Endothelial cell of umbilical vein (primary cell): ENCODE data around the gene USP47. TPM values are rescaled to one million over a fixed set of nuclear protein-coding genes. Genes with fewer than 3 reads are reported as not detected.

Source experiments
- BruUV-seq: library from RNA; stranded (reverse); fragments of 400-500 nt; replicated peaks from 2 replicates; lab custom pipeline; 2021; lab: Mats Ljungman, UMichigan
- CTCF ChIA-PET: fragments of 300-600, 350-600 bp; sonication (Branson Sonifier 250); formaldehyde crosslinking; loops from one replicate; lab custom pipeline; 2021; ENCODE audit warnings: antibody characterized with exemption, inconsistent platforms; lab: Charles Lee
- POLR2A ChIA-PET: fragments of 300-600, 350-600 bp; sonication (Branson Sonifier 250); formaldehyde crosslinking; loops from one replicate; lab custom pipeline; 2021; ENCODE audit warnings: antibody characterized with exemption, inconsistent platforms; lab: Charles Lee
- DNase-seq: peaks from one replicate; pipeline ENCODE4 v3.0.0-alpha.2; 2011; ENCODE audit warnings: low read depth, low spot score
- FAIRE-seq: peaks from 2 replicates; lab custom pipeline; 2011; peaks lifted over from hg19 to GRCh38; lab: Jason Lieb, UNC
- H2AFZ ChIP-seq: 2 replicates; pipeline ENCODE4 v1.6.0; 2012; ENCODE audit warnings: low read depth, low read length, control low read depth, inconsistent platforms
- H3K27ac ChIP-seq: 2 replicates; pipeline ENCODE4 v1.5.1; 2011; ENCODE audit warnings: low read depth, mild to moderate bottlenecking, control low read depth, low read length, moderate library complexity; ENCODE audit not compliant: insufficient read depth
- H3K27me3 ChIP-seq, 2 experiments: 2 replicates each; pipeline versions ENCODE4 v1.6.0 to v1.6.1; 2011; ENCODE audit warnings: low read length in 2 of 2, mixed read lengths in 1 of 2; ENCODE audit not compliant: control insufficient read depth in 2 of 2, insufficient read depth in 2 of 2
- H3K36me3 ChIP-seq, 2 experiments: 2 replicates in 1 of 2; 3 replicates in 1 of 2; pipeline ENCODE4 v1.5.1; 2011; ENCODE audit warnings: low read length in 2 of 2, mild to moderate bottlenecking in 1 of 2, moderate library complexity in 1 of 2; ENCODE audit not compliant: control insufficient read depth in 2 of 2, insufficient read depth in 2 of 2; ENCODE audit errors: extremely low read depth in 1 of 2
- H3K4me1 ChIP-seq: 3 replicates; pipeline ENCODE4 v1.5.1; 2011; ENCODE audit warnings: mild to moderate bottlenecking, low read length; ENCODE audit not compliant: control insufficient read depth, insufficient read depth; ENCODE audit errors: extremely low read depth
- H3K4me2 ChIP-seq: 2 replicates; pipeline ENCODE4 v1.6.1; 2011; ENCODE audit warnings: low read length, control low read depth, mixed read lengths; ENCODE audit not compliant: insufficient read depth
- H3K4me3 ChIP-seq, 3 experiments: fragments of 200-600 bp in 1 of 3; sonication (generic), shearing (Covaris generic) in 1 of 3; replicated peaks in 1 of 3; 2 replicates each; pipeline ENCODE4 v1.5.1; 2011 to 2016; ENCODE audit warnings: control low read depth in 3 of 3, low read length in 3 of 3, mild to moderate bottlenecking in 2 of 3, inconsistent platforms in 1 of 3, low read depth in 1 of 3, moderate library complexity in 1 of 3; ENCODE audit not compliant: insufficient read depth in 1 of 3
- H3K79me2 ChIP-seq: 2 replicates; pipeline ENCODE4 v1.6.0; 2012; ENCODE audit warnings: low read length, inconsistent platforms; ENCODE audit not compliant: control insufficient read depth, insufficient read depth
- H3K9ac ChIP-seq: replicated peaks from 2 replicates; pipeline ENCODE3; 2011; ENCODE audit warnings: low read length, control low read depth; ENCODE audit not compliant: insufficient read depth; ENCODE audit errors: extremely low read depth
- H3K9me1 ChIP-seq: replicated peaks from 3 replicates; pipeline ENCODE4 v1.6.0; 2011; ENCODE audit warnings: mild to moderate bottlenecking, low read length; ENCODE audit not compliant: control insufficient read depth, insufficient read depth; ENCODE audit errors: extremely low read depth
- H3K9me3 ChIP-seq: replicated peaks from 2 replicates; pipeline ENCODE4 v1.5.1; 2012; ENCODE audit warnings: low read length, inconsistent platforms; ENCODE audit not compliant: control insufficient read depth, insufficient read depth
- H4K20me1 ChIP-seq: replicated peaks from 2 replicates; pipeline ENCODE3; 2011; ENCODE audit warnings: mild to moderate bottlenecking, low read length; ENCODE audit not compliant: control insufficient read depth, insufficient read depth; ENCODE audit errors: extremely low read depth
- EZH2 ChIP-seq: IDR thresholded peaks from 2 replicates; pipeline ENCODE4 v1.6.1; 2012; ENCODE audit warnings: borderline replicate concordance, low read depth, mild to moderate bottlenecking, moderate library complexity, low read length, inconsistent platforms; ENCODE audit not compliant: severe bottlenecking
- FOS ChIP-seq: IDR thresholded peaks from 2 replicates; pipeline ENCODE4 v1.6.1; 2011; ENCODE audit warnings: mild to moderate bottlenecking, low read length, moderate library complexity, borderline replicate concordance; ENCODE audit not compliant: insufficient read depth
- GATA2 ChIP-seq: IDR thresholded peaks from 2 replicates; pipeline ENCODE4 v1.7.0; 2011; ENCODE audit warnings: low read depth, mild to moderate bottlenecking, moderate library complexity, mixed read lengths, low read length; ENCODE audit not compliant: insufficient read length, insufficient read depth
- JUN ChIP-seq: IDR thresholded peaks from 2 replicates; pipeline ENCODE4 v1.6.1; 2011; ENCODE audit warnings: borderline replicate concordance, low read depth; ENCODE audit not compliant: insufficient read length, insufficient read depth
- MYC ChIP-seq: IDR thresholded peaks from one replicate; pipeline ENCODE4 v1.6.1; 2011; ENCODE audit warnings: mild to moderate bottlenecking, low read depth, low read length
- POLR2A ChIP-seq: IDR thresholded peaks from 2 replicates; pipeline ENCODE4 v1.6.1; 2012; ENCODE audit warnings: low read depth, mild to moderate bottlenecking, control low read depth, low read length
- POLR2AphosphoS5 ChIP-seq: IDR thresholded peaks from 2 replicates; pipeline ENCODE4 v1.6.1; 2012; ENCODE audit warnings: low read depth, mild to moderate bottlenecking, control low read depth, low read length, moderate library complexity; ENCODE audit not compliant: insufficient read depth
- dilution Hi-C: fragments of 300-500 bp; cut with MboI; formaldehyde crosslinking; loops from one replicate; pipeline ENCODE4 v1.15.0; 2019; ENCODE audit warnings: low sequenced_read_pairs; ENCODE audit not compliant: extremely low pct_ligation_motif_present
- intact Hi-C: fragments of 100-400 bp; cut with micrococcal nuclease; formaldehyde crosslinking; loops from one replicate; pipeline ENCODE4 v1.10.0; 2022
- polyA plus RNA-seq, 4 experiments: library from polyadenylated mRNA; depleted of rRNA in 3 of 4; stranded (reverse) in 3 of 4; unstranded in 1 of 4; fragments of >200 nt; gene quantifications; 2 replicates each; pipeline versions ENCODE4 v1.2.1 to v1.2.3, GENCODE V29; 2011 to 2012; ENCODE audit warnings: missing spikeins in 1 of 4
- total RNA-seq: library from RNA; stranded (reverse); gene quantifications from 2 replicates; pipeline ENCODE4 v1.2.3, GENCODE V29; 2021
- TF ChIP-seq, protein P1 (sequence below): IDR thresholded peaks from 2 replicates; pipeline ENCODE4 v1.6.1; 2011; ENCODE audit not compliant: insufficient read depth, insufficient read length
- TF ChIP-seq, protein P2 (sequence below), 2 donors: IDR thresholded peaks; 1 replicate in 1 of 2; 2 replicates in 1 of 2; pipeline ENCODE4 v1.5.1; 2011; ENCODE audit warnings: low read length in 2 of 2, mild to moderate bottlenecking in 2 of 2, moderate library complexity in 2 of 2, control low read depth in 1 of 2, inconsistent platforms in 1 of 2, low read depth in 1 of 2; ENCODE audit not compliant: insufficient read depth in 1 of 2; ENCODE audit errors: extremely low read depth in 1 of 2

USP47 gene
- total and polyA plus RNA-seq, 2 donors (not counting 3 experiments of a cell fraction or from before 2014, with no cell fraction given): 7.8 to 38.0 TPM

DNA sequence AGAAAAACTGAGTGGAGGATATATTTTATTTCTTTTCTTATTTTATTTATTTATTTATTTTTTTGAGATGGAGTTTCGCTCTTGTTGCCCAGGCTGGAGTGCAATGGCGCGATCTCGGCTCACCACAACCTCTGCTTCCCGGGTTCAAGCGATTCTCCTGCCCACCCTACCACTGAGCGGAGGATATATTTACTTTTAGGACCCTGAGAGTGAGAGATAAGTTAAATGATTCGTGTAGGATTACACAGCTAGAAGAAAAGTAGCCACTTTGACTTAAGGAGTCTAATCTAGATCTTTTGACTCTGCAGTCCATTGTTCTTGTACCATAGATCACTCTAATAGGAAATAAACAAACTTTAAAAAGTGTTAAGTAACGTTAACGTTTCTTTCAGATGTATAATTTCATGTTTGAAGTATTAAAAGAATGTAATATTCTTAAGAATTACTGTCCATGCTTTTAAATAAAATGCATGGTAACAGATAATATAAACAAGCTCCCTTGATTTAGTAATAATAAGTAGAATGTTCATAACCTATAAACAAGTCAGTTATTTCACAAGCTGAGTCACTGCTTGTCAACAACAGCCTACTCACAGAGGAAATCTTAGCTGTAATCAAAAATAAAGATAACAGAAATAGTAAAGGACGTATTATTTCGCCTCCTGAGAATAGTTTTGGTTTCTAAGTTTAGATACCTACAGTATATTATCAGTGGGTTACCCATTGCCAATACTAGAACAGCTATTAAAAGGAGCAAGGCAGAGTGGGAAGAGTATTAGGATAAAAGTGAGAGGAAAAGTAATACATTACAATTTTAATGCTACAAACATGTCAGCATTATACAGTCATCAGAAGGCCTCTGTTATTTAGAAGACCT, 18.6 kb downstream of the USP47 start:
- no peaks in the 10 kb centered on the region for H3K27me3 ChIP-seq
- H4K20me1 ChIP-seq: peaks cover 12% of the 10 kb centered on the region
- no peaks in the 10 kb centered on the region for H3K9me3 ChIP-seq
- BruUV-seq: no TSS peak
- peak overlapping the region; percentile 24 for H3K9ac ChIP-seq
- no peak overlapping the region for H2AFZ ChIP-seq
- peak overlapping the region; percentile 44 for H3K27ac ChIP-seq
- ChIA-PET POLR2A (no interaction called here), CTCF (interaction anchor here (0.9 to 3.0 kb wide), 10 partner anchors 11 to 184 kb away, joined by 3 to 14 read pairs (median 6); partner anchors contain the start of gene USP47)
- H3K4me2 ChIP-seq: peak overlapping the region; percentile 86
- H3K9me1 ChIP-seq: no peaks in the 10 kb centered on the region
- DNase-seq (peak; percentile 77), FAIRE-seq (peak; percentile 44)
- peaks cover 87% of the 10 kb centered on the region for H3K79me2 ChIP-seq
- H3K4me1 ChIP-seq: peaks cover 16% of the 10 kb centered on the region
- intact Hi-C loops (loop anchor here (2.0 kb wide), 1 partner anchor 18 kb away; no protein-coding TSS in a partner anchor), dilution Hi-C loops (no loop called here)
- H3K4me3 ChIP-seq: peak overlapping the region in 1 of 3 experiments; percentile 12
- TF ChIP-seq EZH2: no peak
- TF ChIP-seq FOS: peak; percentile 67
- no peaks in the 10 kb centered on the region for H3K36me3 ChIP-seq

DNA sequence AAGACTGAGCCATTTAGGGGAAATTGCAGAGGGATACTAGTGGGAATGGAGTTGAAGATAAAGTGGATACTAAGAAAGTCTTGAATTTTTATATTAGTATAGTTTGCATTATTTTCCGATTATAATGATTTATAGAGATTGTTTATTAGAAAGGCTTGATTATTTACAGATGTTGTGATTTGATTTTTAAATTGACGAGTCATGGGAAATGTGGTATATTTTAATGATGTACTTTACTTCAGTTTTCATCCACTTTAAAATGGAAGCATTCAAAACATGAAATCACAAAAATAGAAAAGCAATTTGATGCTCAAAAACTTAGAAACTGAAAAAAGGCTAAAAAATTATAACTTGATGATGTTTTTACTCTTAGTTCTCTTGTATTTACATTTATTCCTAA, 21.2 kb downstream of the USP47 start:
- Histone ChIP-seq H3K4me1 (peaks cover 16% of the 10 kb centered on the region), H3K27me3 (no peaks in the 10 kb centered on the region), H3K9ac (no peak overlapping the region), H4K20me1 (peaks cover 7% of the 10 kb centered on the region), H3K79me2 (peaks cover 90% of the 10 kb centered on the region), H3K27ac (no peak overlapping the region), H3K4me3 (no peak overlapping the region), H2AFZ (no peak overlapping the region), H3K9me3 (no peaks in the 10 kb centered on the region), H3K36me3 (no peaks in the 10 kb centered on the region), H3K4me2 (no peak overlapping the region), H3K9me1 (peaks cover 3% of the 10 kb centered on the region)
- BruUV-seq: no TSS peak
- ChIA-PET CTCF (interaction anchor here (1.3 to 1.7 kb wide), 3 partner anchors 9 to 31 kb away, joined by 3 to 5 read pairs (median 3); no protein-coding TSS in a partner anchor), POLR2A (no interaction called here)
- FAIRE-seq: no peak
- no peak for DNase-seq
- TF ChIP-seq, protein P1, sequence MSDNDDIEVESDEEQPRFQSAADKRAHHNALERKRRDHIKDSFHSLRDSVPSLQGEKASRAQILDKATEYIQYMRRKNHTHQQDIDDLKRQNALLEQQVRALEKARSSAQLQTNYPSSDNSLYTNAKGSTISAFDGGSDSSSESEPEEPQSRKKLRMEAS: no peak
- no peak for TF ChIP-seq POLR2AphosphoS5
- no peak for TF ChIP-seq MYC
- no peak for TF ChIP-seq EZH2
- no peak for TF ChIP-seq JUN
- no peak for TF ChIP-seq POLR2A
- TF ChIP-seq, protein P2, sequence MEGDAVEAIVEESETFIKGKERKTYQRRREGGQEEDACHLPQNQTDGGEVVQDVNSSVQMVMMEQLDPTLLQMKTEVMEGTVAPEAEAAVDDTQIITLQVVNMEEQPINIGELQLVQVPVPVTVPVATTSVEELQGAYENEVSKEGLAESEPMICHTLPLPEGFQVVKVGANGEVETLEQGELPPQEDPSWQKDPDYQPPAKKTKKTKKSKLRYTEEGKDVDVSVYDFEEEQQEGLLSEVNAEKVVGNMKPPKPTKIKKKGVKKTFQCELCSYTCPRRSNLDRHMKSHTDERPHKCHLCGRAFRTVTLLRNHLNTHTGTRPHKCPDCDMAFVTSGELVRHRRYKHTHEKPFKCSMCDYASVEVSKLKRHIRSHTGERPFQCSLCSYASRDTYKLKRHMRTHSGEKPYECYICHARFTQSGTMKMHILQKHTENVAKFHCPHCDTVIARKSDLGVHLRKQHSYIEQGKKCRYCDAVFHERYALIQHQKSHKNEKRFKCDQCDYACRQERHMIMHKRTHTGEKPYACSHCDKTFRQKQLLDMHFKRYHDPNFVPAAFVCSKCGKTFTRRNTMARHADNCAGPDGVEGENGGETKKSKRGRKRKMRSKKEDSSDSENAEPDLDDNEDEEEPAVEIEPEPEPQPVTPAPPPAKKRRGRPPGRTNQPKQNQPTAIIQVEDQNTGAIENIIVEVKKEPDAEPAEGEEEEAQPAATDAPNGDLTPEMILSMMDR (IDR thresholded peaks at IDR 0.05; ENCODE audit: extremely low read depth in 1 of 2, insufficient read depth in 1 of 2, low read depth in 1 of 2, low read length in 2 of 2): no peak
- TF ChIP-seq GATA2: no peak
- TF ChIP-seq FOS: no peak
- intact Hi-C loops: no loop called here
- dilution Hi-C loops: no loop called here
